GM15510 (cell line): ENCODE data around the gene DDX31.

Experiments
- POLR2A ChIP-seq: IDR thresholded peaks from 3 replicates; pipeline ENCODE4 v1.6.1; 2011; ENCODE audit warnings: borderline replicate concordance; ENCODE audit not compliant: insufficient read length; ENCODE audit errors: extremely low read depth

DDX31 gene

GRCh38 chr9:132626285-132626684 lies 43.5 kb downstream of the DDX31 start:
- TF ChIP-seq POLR2A, result no peak

- TF ChIP-seq POLR2A, result no peak
These were observed 47.6 kb downstream of the DDX31 start for GRCh38 chr9:132622159-132622558.

GRCh38 chr9:132616725-132617124 lies 53.1 kb downstream of the DDX31 start:
- TF ChIP-seq POLR2A, result no peak

- no peak for TF ChIP-seq POLR2A
These were observed 54.0 kb downstream of the DDX31 start for GRCh38 chr9:132615774-132616173.

GRCh38 chr9:132614324-132614723 lies 55.5 kb downstream of the DDX31 start:
- no peak for TF ChIP-seq POLR2A

GRCh38 chr9:132610661-132611060 lies 59.1 kb downstream of the DDX31 start:
- no peak for TF ChIP-seq POLR2A

GRCh38 chr9:132609829-132610228 lies 60.0 kb downstream of the DDX31 start:
- TF ChIP-seq POLR2A, result no peak

GRCh38 chr9:132609184-132609583 lies 60.6 kb downstream of the DDX31 start:
- TF ChIP-seq POLR2A, result no peak

GRCh38 chr9:132606066-132606465 lies 63.7 kb downstream of the DDX31 start:
- no peak for TF ChIP-seq POLR2A

- no peak for TF ChIP-seq POLR2A
These were observed 64.4 kb downstream of the DDX31 start for GRCh38 chr9:132605387-132605786.

GRCh38 chr9:132602207-132602606 lies 67.6 kb downstream of the DDX31 start:
- no peak for TF ChIP-seq POLR2A

- no peak for TF ChIP-seq POLR2A
These were observed 69.3 kb downstream of the DDX31 start for GRCh38 chr9:132600326-132600984.

GRCh38 chr9:132597073-132597775 lies 72.6 kb downstream of the DDX31 start:
- TF ChIP-seq POLR2A, result no peak

- no peak for TF ChIP-seq POLR2A
These were observed 73.6 kb downstream of the DDX31 start for GRCh38 chr9:132596200-132596599.

GRCh38 chr9:132595319-132595718 lies 74.5 kb downstream of the DDX31 start:
- no peak for TF ChIP-seq POLR2A

- no peak for TF ChIP-seq POLR2A
These were observed 75.4 kb downstream of the DDX31 start for GRCh38 chr9:132594412-132594811.
